OCI-LY1 (cell line): Measurements from ENCODE around the gene SCAMP2.

Source experiments
- EZH2 ChIP-seq: fragments of 200-600 bp; sonication (generic), shearing (Covaris generic); IDR thresholded peaks from 2 replicates; pipeline ENCODE4 v1.8.0; 2017; ENCODE audit warnings: borderline replicate concordance, mixed run types, mild to moderate bottlenecking, antibody characterized with exemption, low read length, moderate library complexity, mixed read lengths
- TF ChIP-seq, protein P1 (sequence below): fragments of 200-600 bp; sonication (generic), shearing (Covaris generic); IDR thresholded peaks from 2 replicates; pipeline ENCODE4 v1.5.1; 2017; ENCODE audit warnings: mild to moderate bottlenecking, antibody characterized with exemption, low read length, moderate library complexity, mixed read lengths

DNA sequence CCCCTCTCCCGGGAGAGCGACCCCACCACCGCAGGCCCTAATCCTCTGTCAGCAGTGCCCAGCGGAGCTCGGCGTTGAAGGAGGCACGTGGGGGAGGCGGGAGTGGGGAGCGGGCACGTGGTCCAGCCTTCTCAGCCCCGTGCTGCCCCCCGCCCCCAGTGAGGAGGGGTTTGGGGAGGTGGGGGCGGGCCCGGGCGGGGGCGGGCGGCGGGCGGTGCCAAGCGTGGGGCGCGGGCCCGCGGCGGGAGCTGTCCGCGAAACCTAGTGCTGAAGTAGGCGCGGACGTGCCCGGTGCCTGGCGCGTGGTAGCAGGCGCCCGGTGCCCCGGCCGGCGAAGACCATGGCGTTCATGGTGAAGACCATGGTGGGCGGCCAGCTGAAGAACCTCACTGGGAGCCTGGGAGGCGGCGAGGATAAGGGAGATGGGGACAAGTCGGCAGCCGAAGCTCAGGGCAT lies 46.8 kb downstream of the SCAMP2 start, which contains the start of gene CPLX3:
- TF ChIP-seq, protein P1, sequence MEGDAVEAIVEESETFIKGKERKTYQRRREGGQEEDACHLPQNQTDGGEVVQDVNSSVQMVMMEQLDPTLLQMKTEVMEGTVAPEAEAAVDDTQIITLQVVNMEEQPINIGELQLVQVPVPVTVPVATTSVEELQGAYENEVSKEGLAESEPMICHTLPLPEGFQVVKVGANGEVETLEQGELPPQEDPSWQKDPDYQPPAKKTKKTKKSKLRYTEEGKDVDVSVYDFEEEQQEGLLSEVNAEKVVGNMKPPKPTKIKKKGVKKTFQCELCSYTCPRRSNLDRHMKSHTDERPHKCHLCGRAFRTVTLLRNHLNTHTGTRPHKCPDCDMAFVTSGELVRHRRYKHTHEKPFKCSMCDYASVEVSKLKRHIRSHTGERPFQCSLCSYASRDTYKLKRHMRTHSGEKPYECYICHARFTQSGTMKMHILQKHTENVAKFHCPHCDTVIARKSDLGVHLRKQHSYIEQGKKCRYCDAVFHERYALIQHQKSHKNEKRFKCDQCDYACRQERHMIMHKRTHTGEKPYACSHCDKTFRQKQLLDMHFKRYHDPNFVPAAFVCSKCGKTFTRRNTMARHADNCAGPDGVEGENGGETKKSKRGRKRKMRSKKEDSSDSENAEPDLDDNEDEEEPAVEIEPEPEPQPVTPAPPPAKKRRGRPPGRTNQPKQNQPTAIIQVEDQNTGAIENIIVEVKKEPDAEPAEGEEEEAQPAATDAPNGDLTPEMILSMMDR: no peak
- TF ChIP-seq EZH2: no peak
